ENCODE data around the gene ST8SIA1. TPM values are rescaled to one million over a fixed set of nuclear protein-coding genes. Genes with fewer than 3 reads are reported as not detected.

ST8SIA1 gene
- total RNA-seq, 4 donors from 2014 or later, result 9.4 to 19.9 (median 14.3) TPM

GRCh38 chr12:22276867-22277266 lies 57.6 kb downstream of the ST8SIA1 start:
- Histone ChIP-seq H3K9me3 (no peaks in the 10 kb centered on the region), H3K27ac (peak overlapping the region in 3 of 4 donors; percentile 62 to 83 (median 78)), H3K36me3 (no peaks in the 10 kb centered on the region), H3K4me1 (peaks cover 6 to 31% (median 9%) of the 10 kb centered on the region in 3 donors), H3K4me3 (no peak overlapping the region), H3K27me3 (no peaks in the 10 kb centered on the region)
- WGBS, 2 donors (ENCODE audit: low coverage in 1 of 2), result 48 to 58% methylated on average over 2 to 3 of the region's 3 CpGs
- ATAC-seq, result no peak
- no peak for TF ChIP-seq POLR2A (IDR thresholded peaks at IDR 0.05)

- peak overlapping the region in 1 of 2 donors; percentile 3 for H3K4me3 ChIP-seq
- ATAC-seq, result no peak
Observed at GRCh38 chr12:22276313-22276712, 58.2 kb downstream of the ST8SIA1 start.

GRCh38 chr12:22275843-22276242 lies 58.7 kb downstream of the ST8SIA1 start:
- Histone ChIP-seq H3K27ac (peak overlapping the region; percentile 62 to 86 (median 80)), H3K4me1 (peaks cover 6 to 30% (median 9%) of the 10 kb centered on the region in 3 donors), H3K36me3 (no peaks in the 10 kb centered on the region), H3K27me3 (no peaks in the 10 kb centered on the region), H3K9me3 (no peaks in the 10 kb centered on the region), H3K4me3 (peak overlapping the region in 1 of 2 donors; percentile 3)
- WGBS, 2 donors (ENCODE audit: low coverage in 1 of 2), result no CpG with 5 or more reads among the region's 2 CpGs
- TF ChIP-seq POLR2AphosphoS5 (IDR thresholded peaks at IDR 0.05) (peak; percentile 94), POLR2A (IDR thresholded peaks at IDR 0.05) (no peak), CTCF (IDR thresholded peaks at IDR 0.05) (no peak), EP300 (IDR thresholded peaks at IDR 0.05) (no peak)
- peak; percentile 99 for ATAC-seq

More at GRCh38 chr12:22276313-22276712, 58.2 kb downstream of the ST8SIA1 start:
- Histone ChIP-seq H3K27ac (peak overlapping the region; percentile 62 to 86 (median 80)), H3K4me1 (peaks cover 6 to 27% (median 9%) of the 10 kb centered on the region in 3 donors), H3K27me3 (no peaks in the 10 kb centered on the region), H3K9me3 (no peaks in the 10 kb centered on the region), H3K36me3 (no peaks in the 10 kb centered on the region)
- WGBS, 2 donors (ENCODE audit: low coverage in 1 of 2), result 28 to 47% methylated on average over 3 to 4 of the region's 5 CpGs
- TF ChIP-seq POLR2A (IDR thresholded peaks at IDR 0.05) (no peak), CTCF (IDR thresholded peaks at IDR 0.05) (no peak), EP300 (IDR thresholded peaks at IDR 0.05) (no peak), POLR2AphosphoS5 (IDR thresholded peaks at IDR 0.05) (no peak)

GRCh38 chr12:22272335-22273151 lies 62.0 kb downstream of the ST8SIA1 start:
- Histone ChIP-seq H3K4me1 (peaks cover 6 to 45% (median 9%) of the 10 kb centered on the region in 3 donors), H3K9me3 (no peaks in the 10 kb centered on the region), H3K27ac (no peak overlapping the region), H3K4me3 (no peak overlapping the region), H3K36me3 (no peaks in the 10 kb centered on the region), H3K27me3 (no peaks in the 10 kb centered on the region)
- TF ChIP-seq POLR2AphosphoS5 (IDR thresholded peaks at IDR 0.05) (no peak), CTCF (IDR thresholded peaks at IDR 0.05) (no peak), POLR2A (IDR thresholded peaks at IDR 0.05) (no peak), EP300 (IDR thresholded peaks at IDR 0.05) (no peak)
- WGBS, 2 donors (ENCODE audit: low coverage in 1 of 2), result 70% methylated on average over 8 to 10 of the region's 11 CpGs
- no peak for ATAC-seq

GRCh38 chr12:22271023-22271422 lies 63.5 kb downstream of the ST8SIA1 start:
- 46 to 77% methylated on average over 2 of the region's 2 CpGs for WGBS, 2 donors (ENCODE audit: low coverage in 1 of 2)
- peak; percentile 39 for TF ChIP-seq POLR2AphosphoS5 (IDR thresholded peaks at IDR 0.05)
- TF ChIP-seq CTCF (IDR thresholded peaks at IDR 0.05), result no peak
- ATAC-seq, result no peak
- Histone ChIP-seq H3K27me3 (no peaks in the 10 kb centered on the region), H3K27ac (no peak overlapping the region), H3K9me3 (no peaks in the 10 kb centered on the region), H3K4me3 (no peak overlapping the region), H3K36me3 (no peaks in the 10 kb centered on the region), H3K4me1 (peaks cover 0 to 30% (median 5%) of the 10 kb centered on the region in 3 donors)

Measured in gastroesophageal sphincter (tissue), 4 donors.